Gastrocnemius medialis (tissue), 4 donors: ENCODE results near the gene PTER. TPM values are rescaled to one million over a fixed set of nuclear protein-coding genes. Genes with fewer than 3 reads are reported as not detected.

Experiments used
- ATAC-seq, 2 donors: fragments of 150-250 bp; one replicate each; pipeline ENCODE4 v1.9.1; 2016
- DNase-seq, 2 donors: peaks; one replicate each; pipeline ENCODE4 v3.0.0-alpha.2; 2019
- H3K27ac ChIP-seq, 4 donors: fragments of 200-600 bp; sonication (generic); 1 replicate in 1 of 4; 2 replicates in 3 of 4; pipeline ENCODE4 v1.5.1; 2016 to 2018; ENCODE audit warnings: mild to moderate bottlenecking in 2 of 4, moderate library complexity in 1 of 4
- H3K27me3 ChIP-seq, 3 donors: fragments of 200-600 bp; sonication (generic) in 2 of 3; 1 replicate in 1 of 3; 2 replicates in 2 of 3; pipeline versions ENCODE4 v1.5.1 to v1.6.0; 2016 to 2019; ENCODE audit warnings: mild to moderate bottlenecking in 1 of 3, moderate library complexity in 1 of 3
- H3K36me3 ChIP-seq, 2 donors: fragments of 200-600 bp; sonication (generic) in 1 of 2; one replicate each; pipeline ENCODE4 v1.5.1; 2017 to 2018
- H3K4me1 ChIP-seq, 2 donors: fragments of 200-600 bp; sonication (generic) in 1 of 2; one replicate each; pipeline ENCODE4 v1.5.1; 2016 to 2017; ENCODE audit warnings: mild to moderate bottlenecking in 2 of 2
- H3K4me3 ChIP-seq, 4 donors: fragments of 200-600 bp; sonication (generic) in 3 of 4; 1 replicate in 1 of 4; 2 replicates in 3 of 4; pipeline ENCODE4 v1.5.1; 2016 to 2019; ENCODE audit warnings: mild to moderate bottlenecking in 2 of 4
- H3K9me3 ChIP-seq, 3 donors: fragments of 200-600 bp; sonication (generic) in 2 of 3; 1 replicate in 1 of 3; 2 replicates in 2 of 3; pipeline ENCODE4 v1.5.1; 2016 to 2019
- POLR2A ChIP-seq, 2 donors: fragments of 450-650 bp; IDR thresholded peaks; one replicate each; pipeline ENCODE4 v1.6.1; 2017; ENCODE audit warnings: antibody characterized with exemption in 2 of 2, mild to moderate bottlenecking in 2 of 2, moderate library complexity in 2 of 2
- in situ Hi-C, 4 donors: fragments of 200-750 bp; cut with MboI; loops; one replicate each; pipeline versions ENCODE4 v1.15.0 to v1.8.0; 2017; ENCODE audit warnings: low sequenced_read_pairs in 4 of 4
- intact Hi-C: fragments of 100-400 bp; cut with DNase I; formaldehyde crosslinking; loops from one replicate; pipeline ENCODE4 v1.15.1; 2023; ENCODE audit warnings: low total_unique reads
- total RNA-seq, 4 donors: library from RNA; depleted of rRNA; stranded (reverse); fragments of >200 nt; gene quantifications; one replicate each; pipeline versions ENCODE4 v1.1.0 to v1.2.3, GENCODE V29; 2016
- TF ChIP-seq, protein P1 (sequence below), 5 experiments: fragments of 450-650 bp in 3 of 5; fragments of 200-600 bp in 2 of 5; sonication (generic) in 2 of 5; IDR thresholded peaks in 4 of 5; conservative IDR thresholded peaks in 1 of 5; 1 replicate in 4 of 5; 2 replicates in 1 of 5; pipeline ENCODE4 v1.5.1; 2016 to 2019; ENCODE audit warnings: antibody characterized with exemption in 5 of 5, mild to moderate bottlenecking in 3 of 5, moderate library complexity in 3 of 5

PTER gene
- total RNA-seq, 4 donors from 2014 or later = 6.5 to 10.4 (median 8.5) TPM

DNA sequence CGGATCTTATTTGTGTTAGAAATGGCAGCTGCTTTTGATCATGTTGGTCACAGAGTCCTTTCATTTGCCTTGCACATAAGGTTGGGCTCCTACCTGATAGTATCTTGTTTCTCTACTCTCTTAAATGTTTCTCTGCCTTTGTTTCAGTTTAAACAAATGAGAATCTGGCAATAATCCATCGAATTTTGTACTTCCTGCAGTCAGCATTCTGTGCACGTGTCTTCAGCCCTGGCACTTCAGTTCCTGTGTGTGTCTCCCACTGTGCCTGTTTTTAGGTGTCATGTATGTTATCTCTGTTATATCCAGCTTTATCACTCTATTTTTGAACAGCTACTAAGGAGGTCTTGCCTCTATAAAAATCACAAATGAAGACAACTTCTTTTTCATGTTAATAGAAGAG is 28.4 kb upstream of the PTER start:
- intact Hi-C loops (no loop called here), in situ Hi-C loops (no loop called here)
- Histone ChIP-seq H3K4me1 (no peaks in the 10 kb centered on the region), H3K36me3 (no peaks in the 10 kb centered on the region), H3K9me3 (no peaks in the 10 kb centered on the region), H3K27me3 (peaks cover 0 to 2% (median 0%) of the 10 kb centered on the region in 3 donors), H3K4me3 (no peak overlapping the region), H3K27ac (no peak overlapping the region)
- DNase-seq = no peak
- TF ChIP-seq, protein P1, sequence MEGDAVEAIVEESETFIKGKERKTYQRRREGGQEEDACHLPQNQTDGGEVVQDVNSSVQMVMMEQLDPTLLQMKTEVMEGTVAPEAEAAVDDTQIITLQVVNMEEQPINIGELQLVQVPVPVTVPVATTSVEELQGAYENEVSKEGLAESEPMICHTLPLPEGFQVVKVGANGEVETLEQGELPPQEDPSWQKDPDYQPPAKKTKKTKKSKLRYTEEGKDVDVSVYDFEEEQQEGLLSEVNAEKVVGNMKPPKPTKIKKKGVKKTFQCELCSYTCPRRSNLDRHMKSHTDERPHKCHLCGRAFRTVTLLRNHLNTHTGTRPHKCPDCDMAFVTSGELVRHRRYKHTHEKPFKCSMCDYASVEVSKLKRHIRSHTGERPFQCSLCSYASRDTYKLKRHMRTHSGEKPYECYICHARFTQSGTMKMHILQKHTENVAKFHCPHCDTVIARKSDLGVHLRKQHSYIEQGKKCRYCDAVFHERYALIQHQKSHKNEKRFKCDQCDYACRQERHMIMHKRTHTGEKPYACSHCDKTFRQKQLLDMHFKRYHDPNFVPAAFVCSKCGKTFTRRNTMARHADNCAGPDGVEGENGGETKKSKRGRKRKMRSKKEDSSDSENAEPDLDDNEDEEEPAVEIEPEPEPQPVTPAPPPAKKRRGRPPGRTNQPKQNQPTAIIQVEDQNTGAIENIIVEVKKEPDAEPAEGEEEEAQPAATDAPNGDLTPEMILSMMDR (IDR thresholded peaks at IDR 0.05 in 4 of 5, conservative IDR thresholded peaks at IDR 0.05 in 1 of 5) = no peak
- no peak for TF ChIP-seq POLR2A (IDR thresholded peaks at IDR 0.05)
- no peak for ATAC-seq

DNA sequence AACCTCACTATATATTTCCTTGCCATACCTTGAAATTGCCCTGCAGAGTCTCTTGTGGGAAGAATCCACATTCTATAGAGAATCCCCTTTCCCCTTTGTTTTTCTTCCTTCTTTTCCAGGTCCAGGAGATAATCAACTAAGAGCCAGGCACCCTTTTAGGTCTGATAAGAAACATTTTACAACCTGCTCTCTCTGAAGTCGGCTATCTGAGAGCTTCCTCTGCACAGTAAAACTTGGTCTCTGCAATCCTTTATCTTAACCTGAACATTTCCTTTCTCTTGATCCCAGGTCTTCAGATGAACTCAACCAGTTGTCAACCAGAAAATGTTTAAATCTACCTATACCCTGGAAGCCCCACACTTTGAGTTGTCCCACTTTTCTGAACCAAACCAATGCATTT is 19.5 kb upstream of the PTER start:
- Histone ChIP-seq H3K9me3 (no peaks in the 10 kb centered on the region), H3K4me1 (no peaks in the 10 kb centered on the region), H3K36me3 (no peaks in the 10 kb centered on the region), H3K4me3 (no peak overlapping the region), H3K27me3 (peaks cover 0 to 7% (median 4%) of the 10 kb centered on the region in 3 donors), H3K27ac (no peak overlapping the region)
- DNase-seq (no peak), ATAC-seq (no peak)
- in situ Hi-C loops (no loop called here), intact Hi-C loops (no loop called here)
- TF ChIP-seq, protein P1 (IDR thresholded peaks at IDR 0.05 in 4 of 5, conservative IDR thresholded peaks at IDR 0.05 in 1 of 5) = no peak
- no peak for TF ChIP-seq POLR2A (IDR thresholded peaks at IDR 0.05)

DNA sequence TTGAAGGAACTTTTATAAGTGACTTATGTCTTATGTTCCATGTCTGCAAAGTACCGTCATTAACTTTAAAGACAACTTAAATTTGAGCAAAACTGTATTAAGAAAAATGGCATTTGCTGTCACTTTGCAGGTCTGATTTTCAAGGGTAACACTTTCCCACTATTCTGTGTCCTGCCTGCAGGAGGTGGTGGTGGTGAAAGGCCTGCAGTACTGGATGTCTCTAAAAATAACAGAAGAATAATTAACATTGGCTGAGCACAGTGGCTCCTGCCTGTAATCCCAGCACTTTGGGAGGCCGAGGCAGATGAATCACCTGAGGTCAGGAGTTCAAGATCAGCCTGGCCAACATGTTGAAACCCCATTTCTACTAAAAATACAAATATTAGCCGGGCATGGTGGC is 13.2 kb upstream of the PTER start:
- ATAC-seq (no peak), DNase-seq (no peak)
- H3K4me1 ChIP-seq = no peaks in the 10 kb centered on the region
- H3K27me3 ChIP-seq = peaks cover 4 to 7% (median 4%) of the 10 kb centered on the region in 3 donors
- no peak overlapping the region for H3K27ac ChIP-seq
- H3K4me3 ChIP-seq = no peak overlapping the region
- TF ChIP-seq, protein P1 (IDR thresholded peaks at IDR 0.05 in 4 of 5, conservative IDR thresholded peaks at IDR 0.05 in 1 of 5) = no peak
- no peak for TF ChIP-seq POLR2A (IDR thresholded peaks at IDR 0.05)
- intact Hi-C loops = no loop called here
- in situ Hi-C loops = no loop called here
- H3K36me3 ChIP-seq = no peaks in the 10 kb centered on the region
- no peaks in the 10 kb centered on the region for H3K9me3 ChIP-seq

DNA sequence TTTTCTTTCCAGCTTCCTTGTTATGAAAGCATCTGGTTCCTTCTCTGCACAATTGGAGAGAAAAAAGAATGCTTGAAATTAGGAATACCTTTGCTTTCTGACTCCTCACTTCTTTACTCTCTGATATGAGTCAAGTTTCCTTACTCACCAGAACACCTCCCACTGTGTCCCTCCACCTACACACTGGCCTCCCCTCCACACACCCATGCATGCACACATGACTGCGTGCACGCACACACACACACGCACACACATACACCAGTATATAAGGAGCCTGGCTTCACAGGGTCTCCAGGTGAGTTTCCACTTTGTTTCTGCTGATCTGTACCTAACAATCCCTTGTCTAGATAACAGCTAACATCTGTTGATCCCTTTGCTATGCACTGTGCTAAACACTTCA is 11.4 kb upstream of the PTER start:
- in situ Hi-C loops (loop anchor here in 1 of 4 donors (25.0 kb wide), 1 partner anchor 387 kb away; the partner anchor contains the start of gene RSU1), intact Hi-C loops (no loop called here)
- Histone ChIP-seq H3K27ac (no peak overlapping the region), H3K4me1 (no peaks in the 10 kb centered on the region), H3K9me3 (no peaks in the 10 kb centered on the region), H3K27me3 (peaks cover 4 to 7% (median 4%) of the 10 kb centered on the region in 3 donors), H3K4me3 (no peak overlapping the region), H3K36me3 (no peaks in the 10 kb centered on the region)
- DNase-seq (no peak), ATAC-seq (no peak)
- no peak for TF ChIP-seq POLR2A (IDR thresholded peaks at IDR 0.05)
- TF ChIP-seq, protein P1 (IDR thresholded peaks at IDR 0.05 in 4 of 5, conservative IDR thresholded peaks at IDR 0.05 in 1 of 5) = no peak

- Histone ChIP-seq H3K27me3 (no peaks in the 10 kb centered on the region), H3K4me3 (no peak overlapping the region), H3K36me3 (no peaks in the 10 kb centered on the region), H3K27ac (no peak overlapping the region), H3K9me3 (no peaks in the 10 kb centered on the region), H3K4me1 (no peaks in the 10 kb centered on the region)
- TF ChIP-seq, protein P1 (IDR thresholded peaks at IDR 0.05 in 4 of 5, conservative IDR thresholded peaks at IDR 0.05 in 1 of 5) = no peak
- TF ChIP-seq POLR2A (IDR thresholded peaks at IDR 0.05) = no peak
- in situ Hi-C loops (loop anchor here in 1 of 4 donors (25.0 kb wide), 1 partner anchor 383 kb away; the partner anchor contains the start of gene RSU1), intact Hi-C loops (no loop called here)
- ATAC-seq (no peak), DNase-seq (no peak)
These were observed 7.3 kb upstream of the PTER start for GRCh38 chr10:16429539-16429938.
